ENCODE measurements around the gene LYRM1. TPM values are rescaled to one million over a fixed set of nuclear protein-coding genes. Genes with fewer than 3 reads are reported as not detected.
"Not testable (repeated sequence)": the region's sequence is repeated elsewhere in the genome, so short reads cannot be mapped to it uniquely, and the experiment has no call there.

Gene LYRM1
- polyA plus RNA-seq, 2 of the 4 experiments (the other 2 are of a cell fraction), result 38.6 to 44.0 TPM

DNA sequence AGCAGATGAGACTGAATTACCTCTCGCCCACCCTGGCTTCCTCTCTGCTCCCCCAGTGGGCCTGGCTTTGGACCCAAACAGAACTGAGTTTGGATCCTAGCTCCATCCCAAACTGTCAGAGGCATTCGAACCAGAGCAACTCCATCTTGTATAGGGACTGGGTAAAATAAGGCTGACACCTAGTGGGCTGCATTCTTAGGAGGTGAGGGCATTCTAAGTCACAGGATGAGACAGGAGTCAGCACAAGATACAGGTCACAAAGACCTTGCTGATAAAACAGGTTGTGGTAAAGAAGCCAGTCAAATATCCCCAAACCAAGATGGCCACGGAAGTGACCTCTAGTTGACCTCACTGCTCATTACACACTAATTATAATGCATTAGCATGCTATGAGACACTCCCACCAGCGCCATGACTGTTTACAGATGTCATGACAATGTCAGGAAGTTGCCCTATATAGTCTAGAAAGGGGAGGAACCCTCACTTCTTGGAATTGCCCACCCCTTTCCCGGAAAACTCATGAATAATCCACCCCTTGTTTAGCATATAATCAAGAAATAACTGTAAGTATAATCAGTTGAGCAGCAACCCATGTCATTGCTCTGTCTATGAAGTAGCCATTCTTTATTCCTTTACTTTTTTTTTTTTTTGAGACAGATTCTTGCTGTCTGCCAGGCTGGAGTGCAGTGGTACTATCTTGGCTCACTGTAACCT, 44.4 kb downstream of the LYRM1 start:
- no peak overlapping the region for H3K4me2 ChIP-seq
- H3K9me3 ChIP-seq, result no peaks in the 10 kb centered on the region
- CTCF ChIA-PET, result interaction anchor here (1.1 to 1.2 kb wide), 2 partner anchors 13 to 15 kb away, joined by 3 to 4 read pairs; no protein-coding TSS in a partner anchor
- DNase-seq (ENCODE audit: low read depth in 1 of 2, low spot score in 1 of 2), result no peak
- 0 out of 2 replicates have a peak, but pooled peaks have one; percentile 26 for TF ChIP-seq HOXB13 (CRISPR knock-in tag; IDR thresholded peaks at IDR 0.05; ENCODE audit: low read depth)
- TF ChIP-seq RAD21 (conservative IDR thresholded peaks at IDR 0.05 in 1 of 2, IDR thresholded peaks at IDR 0.05 in 1 of 2), result 0 out of 5 replicates have a peak, but pooled peaks of 1 of the 2 experiments have one; percentile 7
- no peak for TF ChIP-seq RFX5 (IDR thresholded peaks at IDR 0.05)
- no peak overlapping the region for H3K4me3 ChIP-seq
- no peaks in the 10 kb centered on the region for H3K4me1 ChIP-seq
- WGBS (ENCODE audit: missing lambda C conversion rate), result 45% methylated on average over 4 of the region's 5 CpGs
- POLR2A ChIA-PET, result no interaction called here
- no peak for ATAC-seq
- no peak for FAIRE-seq
- no peak overlapping the region for H3K27ac ChIP-seq

DNA sequence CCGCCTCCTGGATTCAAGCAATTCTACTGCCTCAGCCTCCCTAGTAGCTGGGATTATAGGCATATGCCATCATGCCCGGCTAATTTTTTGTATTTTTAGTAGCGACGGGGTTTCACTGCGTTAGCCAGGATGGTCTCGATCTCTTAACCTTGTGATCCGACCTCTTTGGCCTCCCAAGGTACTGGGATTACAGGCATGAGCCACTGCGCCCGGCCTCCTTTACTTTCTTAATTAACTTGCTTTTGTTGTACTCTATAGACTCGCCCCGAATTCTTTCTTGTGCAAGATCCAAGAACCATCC, 45.0 kb downstream of the LYRM1 start:
- FAIRE-seq; POLR2A ChIA-PET; H3K4me2 ChIP-seq; CTCF ChIA-PET; ATAC-seq; DNase-seq (ENCODE audit: low read depth in 1 of 2, low spot score in 1 of 2); H3K27ac ChIP-seq; H3K9me3 ChIP-seq; H3K4me3 ChIP-seq; H3K4me1 ChIP-seq: not testable (repeated sequence)
- 88% methylated on average over 11 of the region's 11 CpGs for WGBS (ENCODE audit: missing lambda C conversion rate)

DNA sequence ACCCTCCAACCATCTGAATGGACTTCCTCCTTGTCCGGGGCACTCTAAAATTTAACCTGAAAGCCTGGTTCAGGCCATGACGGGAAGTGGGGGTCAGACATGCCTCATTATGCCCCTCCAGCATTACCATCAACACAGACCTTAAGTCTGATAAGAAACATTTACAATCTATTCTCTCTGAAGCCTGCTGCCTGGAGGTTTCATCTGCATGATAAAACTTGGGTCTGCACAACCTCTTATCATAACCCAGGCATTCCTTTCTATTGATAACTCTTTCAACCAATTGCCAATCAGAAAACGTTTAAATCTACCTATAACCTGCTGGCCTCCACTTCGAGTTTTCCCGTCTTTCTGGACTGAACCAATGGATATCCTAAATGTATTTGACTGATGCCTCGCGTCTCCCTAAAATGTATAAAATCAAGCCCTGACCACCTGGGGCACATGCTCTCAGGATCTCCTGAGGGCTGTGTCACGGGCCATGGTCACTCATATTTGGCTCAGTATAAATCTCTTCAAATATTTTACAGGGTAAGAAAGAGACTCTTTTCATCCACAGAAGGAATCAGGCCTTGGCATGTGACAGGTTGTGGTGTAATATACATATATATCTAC, 45.6 kb downstream of the LYRM1 start:
- H3K4me1 ChIP-seq, result no peaks in the 10 kb centered on the region
- no peak for DNase-seq (ENCODE audit: low read depth in 1 of 2, low spot score in 1 of 2)
- ATAC-seq, result no peak
- CTCF ChIA-PET, result no interaction called here
- H3K27ac ChIP-seq, result no peak overlapping the region
- H3K4me2 ChIP-seq, result no peak overlapping the region
- no peak for FAIRE-seq
- POLR2A ChIA-PET, result no interaction called here
- H3K4me3 ChIP-seq, result no peak overlapping the region
- 56% methylated on average over 8 of the region's 8 CpGs for WGBS (ENCODE audit: missing lambda C conversion rate)
- TF ChIP-seq, protein P1, sequence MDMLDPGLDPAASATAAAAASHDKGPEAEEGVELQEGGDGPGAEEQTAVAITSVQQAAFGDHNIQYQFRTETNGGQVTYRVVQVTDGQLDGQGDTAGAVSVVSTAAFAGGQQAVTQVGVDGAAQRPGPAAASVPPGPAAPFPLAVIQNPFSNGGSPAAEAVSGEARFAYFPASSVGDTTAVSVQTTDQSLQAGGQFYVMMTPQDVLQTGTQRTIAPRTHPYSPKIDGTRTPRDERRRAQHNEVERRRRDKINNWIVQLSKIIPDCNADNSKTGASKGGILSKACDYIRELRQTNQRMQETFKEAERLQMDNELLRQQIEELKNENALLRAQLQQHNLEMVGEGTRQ (IDR thresholded peaks at IDR 0.05), result no peak
- no peak for TF ChIP-seq POLR2AphosphoS2 (conservative IDR thresholded peaks at IDR 0.05; ENCODE audit: low read length)
- TF ChIP-seq RARB (CRISPR knock-in tag; IDR thresholded peaks at IDR 0.05), result no peak
- no peak for TF ChIP-seq FOXS1 (CRISPR knock-in tag; IDR thresholded peaks at IDR 0.05)
- H3K9me3 ChIP-seq, result no peaks in the 10 kb centered on the region

DNA sequence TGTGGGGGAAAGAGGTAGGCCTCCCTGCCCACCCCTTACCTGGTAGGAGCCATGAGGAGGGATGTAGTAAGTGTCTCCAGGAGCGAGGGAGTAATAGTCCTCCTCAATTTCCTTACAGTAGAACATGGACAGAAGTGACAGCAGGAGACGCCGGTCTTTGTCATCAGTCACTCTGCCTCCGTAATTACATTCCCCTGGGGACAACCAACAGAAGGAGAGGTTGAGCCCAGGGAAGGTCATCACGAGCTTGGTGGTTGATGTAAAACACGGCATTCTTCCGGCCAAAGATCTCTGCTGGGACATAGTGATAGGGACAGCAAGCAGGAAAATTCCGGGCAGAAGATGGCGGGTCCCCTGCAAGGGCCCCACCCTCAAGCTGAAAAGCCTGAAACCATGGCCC, 47.9 kb downstream of the LYRM1 start:
- Histone ChIP-seq H3K4me1 (no peaks in the 10 kb centered on the region), H3K4me3 (no peak overlapping the region), H3K4me2 (no peak overlapping the region), H3K9me3 (no peaks in the 10 kb centered on the region), H3K27ac (no peak overlapping the region)
- 62% methylated on average over 9 of the region's 9 CpGs for WGBS (ENCODE audit: missing lambda C conversion rate)
- no peak for ATAC-seq
- CTCF ChIA-PET, result interaction anchor here (0.9 to 1.7 kb wide), 3 partner anchors 10 to 98 kb away, joined by 3 to 6 read pairs (median 4); no protein-coding TSS in a partner anchor
- no peak for DNase-seq (ENCODE audit: low read depth in 1 of 2, low spot score in 1 of 2)
- POLR2A ChIA-PET, result no interaction called here
- TF ChIP-seq JUNB (IDR thresholded peaks at IDR 0.05), result no peak
- TF ChIP-seq, protein P2, sequence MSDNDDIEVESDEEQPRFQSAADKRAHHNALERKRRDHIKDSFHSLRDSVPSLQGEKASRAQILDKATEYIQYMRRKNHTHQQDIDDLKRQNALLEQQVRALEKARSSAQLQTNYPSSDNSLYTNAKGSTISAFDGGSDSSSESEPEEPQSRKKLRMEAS (IDR thresholded peaks at IDR 0.05), result no peak
- no peak for TF ChIP-seq HOXB13 (CRISPR knock-in tag; IDR thresholded peaks at IDR 0.05; ENCODE audit: low read depth)
- TF ChIP-seq RFX5 (IDR thresholded peaks at IDR 0.05), result no peak
- TF ChIP-seq, protein P3, sequence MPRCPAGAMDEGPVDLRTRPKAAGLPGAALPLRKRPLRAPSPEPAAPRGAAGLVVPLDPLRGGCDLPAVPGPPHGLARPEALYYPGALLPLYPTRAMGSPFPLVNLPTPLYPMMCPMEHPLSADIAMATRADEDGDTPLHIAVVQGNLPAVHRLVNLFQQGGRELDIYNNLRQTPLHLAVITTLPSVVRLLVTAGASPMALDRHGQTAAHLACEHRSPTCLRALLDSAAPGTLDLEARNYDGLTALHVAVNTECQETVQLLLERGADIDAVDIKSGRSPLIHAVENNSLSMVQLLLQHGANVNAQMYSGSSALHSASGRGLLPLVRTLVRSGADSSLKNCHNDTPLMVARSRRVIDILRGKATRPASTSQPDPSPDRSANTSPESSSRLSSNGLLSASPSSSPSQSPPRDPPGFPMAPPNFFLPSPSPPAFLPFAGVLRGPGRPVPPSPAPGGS (IDR thresholded peaks at IDR 0.05), result no peak
- TF ChIP-seq FOXS1 (CRISPR knock-in tag; IDR thresholded peaks at IDR 0.05), result no peak
- TF ChIP-seq MAFK (IDR thresholded peaks at IDR 0.05; ENCODE audit: partially characterized antibody), result no peak
- TF ChIP-seq HOXB5 (CRISPR knock-in tag; IDR thresholded peaks at IDR 0.05), result no peak
- no peak for TF ChIP-seq NFE2L2 (conservative IDR thresholded peaks at IDR 0.05; ENCODE audit: low read length)
- TF ChIP-seq NPAS2 (CRISPR knock-in tag; IDR thresholded peaks at IDR 0.05; ENCODE audit: borderline replicate concordance), result no peak
- no peak for TF ChIP-seq ZNF302 (CRISPR knock-in tag; IDR thresholded peaks at IDR 0.05)
- TF ChIP-seq, protein P4, sequence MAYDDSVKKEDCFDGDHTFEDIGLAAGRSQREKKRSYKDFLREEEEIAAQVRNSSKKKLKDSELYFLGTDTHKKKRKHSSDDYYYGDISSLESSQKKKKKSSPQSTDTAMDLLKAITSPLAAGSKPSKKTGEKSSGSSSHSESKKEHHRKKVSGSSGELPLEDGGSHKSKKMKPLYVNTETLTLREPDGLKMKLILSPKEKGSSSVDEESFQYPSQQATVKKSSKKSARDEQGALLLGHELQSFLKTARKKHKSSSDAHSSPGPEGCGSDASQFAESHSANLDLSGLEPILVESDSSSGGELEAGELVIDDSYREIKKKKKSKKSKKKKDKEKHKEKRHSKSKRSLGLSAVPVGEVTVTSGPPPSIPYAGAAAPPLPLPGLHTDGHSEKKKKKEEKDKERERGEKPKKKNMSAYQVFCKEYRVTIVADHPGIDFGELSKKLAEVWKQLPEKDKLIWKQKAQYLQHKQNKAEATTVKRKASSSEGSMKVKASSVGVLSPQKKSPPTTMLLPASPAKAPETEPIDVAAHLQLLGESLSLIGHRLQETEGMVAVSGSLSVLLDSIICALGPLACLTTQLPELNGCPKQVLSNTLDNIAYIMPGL (CRISPR knock-in tag; IDR thresholded peaks at IDR 0.05; ENCODE audit: borderline replicate concordance), result no peak
- TF ChIP-seq BHLHE40 (IDR thresholded peaks at IDR 0.05; ENCODE audit: low read depth, low read length), result no peak
- TF ChIP-seq FOSB (CRISPR knock-in tag; IDR thresholded peaks at IDR 0.05), result no peak
- TF ChIP-seq TP53 (CRISPR knock-in tag; IDR thresholded peaks at IDR 0.05), result no peak
- FAIRE-seq, result no peak
